Right atrium auricular region (tissue), 2 donors: ENCODE measurements around the gene DAB2. TPM values are rescaled to one million over a fixed set of nuclear protein-coding genes. Genes with fewer than 3 reads are reported as not detected.

Source experiments
- DNase-seq: peaks from one replicate; pipeline ENCODE4 v3.0.0-alpha.2; 2019; ENCODE audit warnings: low spot score
- H3K27ac ChIP-seq, 2 donors: fragments of 200-600 bp; sonication (generic); 1 replicate in 1 of 2; 2 replicates in 1 of 2; pipeline ENCODE4 v1.5.1; 2016 to 2019
- H3K27me3 ChIP-seq, 2 donors: fragments of 200-600 bp; sonication (generic); one replicate each; pipeline versions ENCODE4 v1.5.1 to v1.6.0; 2017 to 2019
- H3K36me3 ChIP-seq: fragments of 200-600 bp; sonication (generic); one replicate; pipeline ENCODE4 v1.5.1; 2016
- H3K4me1 ChIP-seq, 2 donors: fragments of 200-600 bp; sonication (generic); one replicate each; pipeline versions ENCODE4 v1.5.1 to v1.6.0; 2017 to 2019
- H3K4me3 ChIP-seq, 2 donors: fragments of 200-600 bp; sonication (generic); 1 replicate in 1 of 2; 2 replicates in 1 of 2; pipeline ENCODE4 v1.5.1; 2017 to 2019; ENCODE audit warnings: mild to moderate bottlenecking in 1 of 2, moderate library complexity in 1 of 2
- H3K9me3 ChIP-seq, 2 donors: fragments of 200-600 bp; sonication (generic); one replicate each; pipeline ENCODE4 v1.5.1; 2019
- total RNA-seq, 2 donors: library from RNA; depleted of rRNA; stranded (reverse); fragments of >200 nt; gene quantifications; one replicate each; pipeline ENCODE4 v1.1.0, GENCODE V29; 2016
- TF ChIP-seq, protein P1 (sequence below), 2 donors: fragments of 200-600 bp; sonication (generic); IDR thresholded peaks; one replicate each; pipeline ENCODE4 v1.5.1; 2019; ENCODE audit warnings: antibody characterized with exemption in 2 of 2

DAB2 gene
- total RNA-seq, 2 donors from 2014 or later: 17.5 to 29.2 TPM

DNA sequence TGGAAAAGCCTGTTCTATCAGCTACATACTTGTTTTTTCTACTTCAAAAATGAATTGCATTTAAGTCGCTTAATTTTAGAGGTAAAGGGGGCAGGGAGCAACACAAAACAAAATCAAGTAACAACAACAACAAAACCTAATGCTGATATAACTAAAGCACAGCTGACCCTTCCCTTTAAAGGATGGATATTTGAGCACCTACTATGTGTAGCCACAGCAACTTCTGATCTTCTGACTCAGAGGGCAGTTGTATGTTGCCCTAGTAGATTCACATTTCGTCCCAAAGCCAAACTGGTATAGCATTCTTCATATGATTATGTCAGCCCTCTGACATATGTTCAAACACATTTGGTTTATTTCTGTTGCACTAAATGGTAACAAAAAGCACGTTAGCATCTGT, 6.8 kb downstream of the DAB2 start:
- DNase-seq: no peak
- Histone ChIP-seq H3K27me3 (no peaks in the 10 kb centered on the region), H3K4me3 (no peak overlapping the region), H3K36me3 (no peaks in the 10 kb centered on the region), H3K9me3 (no peaks in the 10 kb centered on the region), H3K4me1 (peaks cover 0 to 38% of the 10 kb centered on the region in 2 donors), H3K27ac (no peak overlapping the region)
- TF ChIP-seq, protein P1, sequence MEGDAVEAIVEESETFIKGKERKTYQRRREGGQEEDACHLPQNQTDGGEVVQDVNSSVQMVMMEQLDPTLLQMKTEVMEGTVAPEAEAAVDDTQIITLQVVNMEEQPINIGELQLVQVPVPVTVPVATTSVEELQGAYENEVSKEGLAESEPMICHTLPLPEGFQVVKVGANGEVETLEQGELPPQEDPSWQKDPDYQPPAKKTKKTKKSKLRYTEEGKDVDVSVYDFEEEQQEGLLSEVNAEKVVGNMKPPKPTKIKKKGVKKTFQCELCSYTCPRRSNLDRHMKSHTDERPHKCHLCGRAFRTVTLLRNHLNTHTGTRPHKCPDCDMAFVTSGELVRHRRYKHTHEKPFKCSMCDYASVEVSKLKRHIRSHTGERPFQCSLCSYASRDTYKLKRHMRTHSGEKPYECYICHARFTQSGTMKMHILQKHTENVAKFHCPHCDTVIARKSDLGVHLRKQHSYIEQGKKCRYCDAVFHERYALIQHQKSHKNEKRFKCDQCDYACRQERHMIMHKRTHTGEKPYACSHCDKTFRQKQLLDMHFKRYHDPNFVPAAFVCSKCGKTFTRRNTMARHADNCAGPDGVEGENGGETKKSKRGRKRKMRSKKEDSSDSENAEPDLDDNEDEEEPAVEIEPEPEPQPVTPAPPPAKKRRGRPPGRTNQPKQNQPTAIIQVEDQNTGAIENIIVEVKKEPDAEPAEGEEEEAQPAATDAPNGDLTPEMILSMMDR (IDR thresholded peaks at IDR 0.05): no peak

DNA sequence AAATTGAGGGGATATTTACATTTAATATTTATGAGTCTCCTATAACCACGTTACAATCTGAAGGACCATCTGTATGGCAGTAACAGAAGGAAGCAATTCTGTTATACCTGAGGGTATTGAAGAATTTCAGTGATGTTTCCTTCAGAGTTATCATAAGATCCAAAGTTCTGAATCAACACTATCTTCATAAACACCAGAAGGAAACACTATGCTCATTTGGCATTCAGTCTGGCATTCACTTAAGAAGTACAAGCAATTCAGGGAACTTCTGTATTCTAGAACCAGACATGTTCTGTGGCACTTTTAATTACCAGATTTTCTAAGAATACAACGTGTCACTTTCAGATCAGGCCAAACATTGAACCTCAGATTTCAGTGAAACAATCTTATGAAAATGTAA, 9.6 kb downstream of the DAB2 start:
- TF ChIP-seq, protein P1 (IDR thresholded peaks at IDR 0.05): no peak
- peaks cover 0 to 41% of the 10 kb centered on the region in 2 donors for H3K4me1 ChIP-seq
- H3K4me3 ChIP-seq: no peak overlapping the region
- no peak overlapping the region for H3K27ac ChIP-seq
- no peaks in the 10 kb centered on the region for H3K36me3 ChIP-seq
- no peaks in the 10 kb centered on the region for H3K27me3 ChIP-seq
- no peak for DNase-seq
- H3K9me3 ChIP-seq: no peaks in the 10 kb centered on the region

DNA sequence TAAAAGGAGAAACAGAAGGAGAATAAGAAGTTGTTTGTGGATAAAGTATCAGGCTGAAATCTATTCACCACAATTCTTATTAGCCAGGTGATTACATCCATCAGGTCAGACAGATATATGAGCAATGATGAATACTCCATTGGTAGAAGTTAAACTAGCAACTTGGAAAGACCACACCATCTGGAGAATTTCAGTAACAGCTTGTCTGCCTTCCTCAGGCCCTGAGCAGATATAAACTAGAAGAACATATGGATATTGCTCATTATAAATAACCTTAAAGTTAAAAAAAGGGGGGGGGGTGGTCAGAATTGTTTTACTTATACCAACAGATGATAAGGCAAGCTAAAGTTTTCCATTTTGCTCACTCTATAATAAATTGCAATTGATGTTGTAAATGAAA, 10.4 kb downstream of the DAB2 start:
- no peaks in the 10 kb centered on the region for H3K27me3 ChIP-seq
- TF ChIP-seq, protein P1 (IDR thresholded peaks at IDR 0.05): no peak
- H3K9me3 ChIP-seq: no peaks in the 10 kb centered on the region
- peaks cover 0 to 36% of the 10 kb centered on the region in 2 donors for H3K4me1 ChIP-seq
- no peaks in the 10 kb centered on the region for H3K36me3 ChIP-seq
- no peak overlapping the region for H3K4me3 ChIP-seq
- no peak overlapping the region for H3K27ac ChIP-seq
- no peak for DNase-seq

DNA sequence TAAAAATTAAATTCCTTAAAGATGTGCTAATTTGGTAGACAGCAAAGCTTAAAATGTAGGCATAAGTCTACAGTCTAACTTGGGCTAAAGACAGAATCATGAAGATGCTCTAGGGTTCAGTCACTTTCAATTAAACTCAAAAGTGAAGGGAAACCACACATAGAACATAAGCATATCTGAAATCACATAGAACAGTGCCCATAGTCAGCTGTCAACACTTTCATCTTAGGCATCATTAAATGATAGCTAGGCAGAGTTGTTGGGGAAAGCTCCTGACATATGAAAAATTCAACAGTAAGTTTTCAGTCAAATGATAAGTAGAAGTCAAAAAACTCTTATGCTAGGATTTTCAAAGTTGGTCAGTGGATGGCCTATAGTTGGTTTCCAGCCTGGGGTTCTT, 11.0 kb downstream of the DAB2 start:
- TF ChIP-seq, protein P1 (IDR thresholded peaks at IDR 0.05): no peak
- no peak overlapping the region for H3K27ac ChIP-seq
- peaks cover 0 to 36% of the 10 kb centered on the region in 2 donors for H3K4me1 ChIP-seq
- no peak for DNase-seq
- H3K27me3 ChIP-seq: no peaks in the 10 kb centered on the region
- no peak overlapping the region for H3K4me3 ChIP-seq
- H3K9me3 ChIP-seq: no peaks in the 10 kb centered on the region
- no peaks in the 10 kb centered on the region for H3K36me3 ChIP-seq

DNA sequence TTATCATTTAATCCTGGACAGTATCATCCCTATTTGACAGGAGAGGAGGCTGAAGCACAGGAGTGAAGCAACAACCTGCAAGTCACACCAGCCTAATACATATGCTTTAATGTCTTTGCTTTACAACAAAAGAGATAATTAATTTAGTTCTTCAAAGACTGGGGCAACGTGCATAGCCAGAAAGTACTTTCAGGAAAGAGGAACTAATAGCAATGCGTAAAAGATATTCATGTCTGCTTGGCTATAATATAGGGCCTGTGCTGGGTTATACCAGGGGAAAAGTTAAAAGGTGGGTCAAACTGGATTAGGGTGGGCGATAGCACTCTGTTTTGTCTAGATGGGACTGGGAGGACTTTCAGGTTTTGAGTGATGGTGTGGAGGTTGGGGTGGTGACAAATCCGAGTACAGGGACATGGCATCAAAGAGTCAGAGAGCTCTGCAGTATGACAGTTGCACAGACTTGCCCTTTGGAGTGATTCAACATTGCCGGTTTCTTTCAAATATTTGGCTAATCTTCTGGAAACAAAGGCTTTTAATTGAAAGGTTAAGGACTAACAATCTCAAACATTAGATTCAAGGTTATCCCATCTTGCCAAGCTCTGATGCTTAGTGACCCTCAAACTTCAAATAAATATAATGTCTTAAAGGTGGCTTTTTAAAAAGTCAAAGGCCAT, 11.9 kb downstream of the DAB2 start:
- no peaks in the 10 kb centered on the region for H3K36me3 ChIP-seq
- H3K27me3 ChIP-seq: no peaks in the 10 kb centered on the region
- DNase-seq: no peak
- TF ChIP-seq, protein P1 (IDR thresholded peaks at IDR 0.05): no peak
- H3K4me1 ChIP-seq: peaks cover 0 to 36% of the 10 kb centered on the region in 2 donors
- H3K27ac ChIP-seq: no peak overlapping the region
- no peaks in the 10 kb centered on the region for H3K9me3 ChIP-seq
- no peak overlapping the region for H3K4me3 ChIP-seq

DNA sequence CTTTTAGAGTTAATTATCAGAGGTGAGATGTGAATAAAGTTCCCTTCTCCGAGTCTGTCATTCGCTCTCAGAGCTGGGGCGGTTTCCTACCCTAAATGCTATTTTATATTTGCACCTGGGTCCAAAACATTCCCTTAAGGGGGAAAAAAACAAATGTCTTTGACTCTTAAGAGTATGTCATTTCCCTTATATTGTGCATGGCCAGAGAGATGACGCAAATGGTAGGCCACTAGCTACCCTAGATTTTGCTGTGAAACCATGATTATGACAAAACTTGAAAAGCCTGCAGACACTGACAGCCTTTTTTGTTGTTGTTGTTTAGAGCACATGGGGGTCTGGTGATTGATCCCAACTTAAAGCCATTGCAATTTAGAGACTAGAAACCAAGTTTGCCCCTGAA, 12.8 kb downstream of the DAB2 start:
- Histone ChIP-seq H3K27ac (peak overlapping the region in 1 of 2 donors; percentile 57), H3K4me3 (no peak overlapping the region), H3K4me1 (peaks cover 0 to 29% of the 10 kb centered on the region in 2 donors), H3K36me3 (no peaks in the 10 kb centered on the region), H3K27me3 (no peaks in the 10 kb centered on the region), H3K9me3 (no peaks in the 10 kb centered on the region)
- TF ChIP-seq, protein P1 (IDR thresholded peaks at IDR 0.05): no peak
- no peak for DNase-seq
